CD14-positive monocyte (primary cell): ENCODE results near the gene STUM. TPM values are rescaled to one million over a fixed set of nuclear protein-coding genes. Genes with fewer than 3 reads are reported as not detected.

Source experiments
- DNase-seq, 3 donors: peaks; one replicate each; pipeline ENCODE4 v3.0.0-alpha.2; 2011 to 2022
- H2AFZ ChIP-seq: 2 replicates; pipeline ENCODE4 v1.6.0; 2012; ENCODE audit warnings: mild to moderate bottlenecking, low read depth, low read length, inconsistent platforms; ENCODE audit not compliant: insufficient read depth, poor library complexity, severe bottlenecking
- H3K27ac ChIP-seq, 2 donors: 1 replicate in 1 of 2; 2 replicates in 1 of 2; pipeline ENCODE4 v1.5.1; 2012 to 2013; ENCODE audit warnings: low read length in 2 of 2, control low read depth in 1 of 2, inconsistent platforms in 1 of 2, low read depth in 1 of 2, mild to moderate bottlenecking in 1 of 2
- H3K27me3 ChIP-seq, 2 donors: one replicate each; pipeline versions ENCODE4 v1.6.0 to v1.6.1; 2011 to 2013; ENCODE audit warnings: low read length in 2 of 2; ENCODE audit not compliant: control insufficient read depth in 2 of 2, insufficient read depth in 2 of 2
- H3K36me3 ChIP-seq, 2 donors: replicated peaks in 1 of 2; 1 replicate in 1 of 2; 2 replicates in 1 of 2; pipeline versions ENCODE4 v1.5.1 to v1.6.1; 2012 to 2013; ENCODE audit warnings: low read length in 2 of 2, control low read depth in 1 of 2, inconsistent platforms in 1 of 2, mild to moderate bottlenecking in 1 of 2; ENCODE audit not compliant: insufficient read depth in 2 of 2, control insufficient read depth in 1 of 2
- H3K4me1 ChIP-seq, 2 donors: 1 replicate in 1 of 2; 2 replicates in 1 of 2; pipeline versions ENCODE4 v1.5.1 to v1.6.1; 2012 to 2013; ENCODE audit warnings: low read length in 2 of 2, control low read depth in 1 of 2, inconsistent platforms in 1 of 2, mild to moderate bottlenecking in 1 of 2, moderate library complexity in 1 of 2; ENCODE audit not compliant: insufficient read depth in 2 of 2, control insufficient read depth in 1 of 2
- H3K4me2 ChIP-seq: replicated peaks from 2 replicates; pipeline ENCODE3; 2012; ENCODE audit warnings: low read length, moderate library complexity, mild to moderate bottlenecking; ENCODE audit not compliant: poor library complexity, severe bottlenecking; ENCODE audit errors: extremely low read depth
- H3K4me3 ChIP-seq, 3 experiments: fragments of 200-600 bp in 1 of 3; sonication (generic) in 1 of 3; replicated peaks in 1 of 3; 1 replicate in 2 of 3; 2 replicates in 1 of 3; pipeline ENCODE4 v1.5.1; 2011 to 2013; ENCODE audit warnings: low read length in 3 of 3, mild to moderate bottlenecking in 3 of 3, control low read depth in 2 of 3, low read depth in 2 of 3, inconsistent platforms in 1 of 3, moderate library complexity in 1 of 3
- H3K79me2 ChIP-seq: 2 replicates; pipeline ENCODE4 v1.6.0; 2012; ENCODE audit warnings: mild to moderate bottlenecking, control low read depth, inconsistent platforms, low read length, moderate library complexity; ENCODE audit not compliant: insufficient read depth
- H3K9ac ChIP-seq: 2 replicates; pipeline ENCODE4 v1.6.0; 2017; ENCODE audit warnings: low read length, mild to moderate bottlenecking; ENCODE audit not compliant: insufficient read depth, poor library complexity, severe bottlenecking
- H3K9me3 ChIP-seq, 2 donors: replicated peaks in 1 of 2; 1 replicate in 1 of 2; 2 replicates in 1 of 2; pipeline versions ENCODE4 v1.5.1 to v1.6.1; 2012 to 2013; ENCODE audit warnings: low read length in 2 of 2, control low read depth in 1 of 2; ENCODE audit not compliant: control insufficient read depth in 1 of 2, insufficient read depth in 1 of 2
- H4K20me1 ChIP-seq: 2 replicates; pipeline ENCODE4 v1.6.0; 2012; ENCODE audit warnings: mild to moderate bottlenecking, low read length, control low read depth, moderate library complexity; ENCODE audit not compliant: insufficient read depth
- H3K27ac Mint-ChIP-seq, 7 donors: one replicate each; pipeline ENCODE4 v1.8.0; 2020; ENCODE audit warnings: mild to moderate bottlenecking in 7 of 7, mixed read lengths in 7 of 7, moderate library complexity in 6 of 7, inconsistent platforms in 2 of 7
- H3K27me3 Mint-ChIP-seq, 3 donors: one replicate each; pipeline ENCODE4 v1.8.0; 2021 to 2022; ENCODE audit warnings: low read depth in 3 of 3, mild to moderate bottlenecking in 3 of 3, mixed read lengths in 3 of 3, moderate library complexity in 3 of 3, inconsistent platforms in 1 of 3
- H3K36me3 Mint-ChIP-seq, 2 donors: one replicate each; pipeline ENCODE4 v1.8.0; 2020; ENCODE audit warnings: mixed read lengths in 2 of 2, inconsistent platforms in 1 of 2, mild to moderate bottlenecking in 1 of 2
- H3K4me1 Mint-ChIP-seq: one replicate; pipeline ENCODE4 v1.8.0; 2020; ENCODE audit warnings: mild to moderate bottlenecking, mixed read lengths
- H3K4me3 Mint-ChIP-seq, 2 donors: one replicate each; pipeline ENCODE4 v1.8.0; 2020; ENCODE audit warnings: mild to moderate bottlenecking in 2 of 2, mixed read lengths in 2 of 2, moderate library complexity in 1 of 2
- H3K9me3 Mint-ChIP-seq, 7 donors: one replicate each; pipeline ENCODE4 v1.8.0; 2020 to 2022; ENCODE audit warnings: mixed read lengths in 7 of 7, mild to moderate bottlenecking in 6 of 7, moderate library complexity in 6 of 7, inconsistent platforms in 2 of 7
- CTCF ChIP-seq: fragments of 200-600 bp; IDR thresholded peaks from one replicate; pipeline ENCODE4 v1.8.0; 2022; ENCODE audit warnings: antibody characterized with exemption, mild to moderate bottlenecking
- WGBS: methylation state at CpG from one replicate; pipeline ENCODE4 v1.1.5; 2013; ENCODE audit warnings: missing lambda C conversion rate; ENCODE audit not compliant: insufficient coverage; 5-methylcytosine and 5-hydroxymethylcytosine counted together
- intact Hi-C, 2 donors: fragments of 100-400 bp; cut with micrococcal nuclease; formaldehyde crosslinking; loops; one replicate each; pipeline versions ENCODE4 v1.15.0 to v1.15.1; 2023
- polyA plus RNA-seq, 3 donors: library from polyadenylated mRNA; depleted of rRNA in 1 of 3; unstranded in 2 of 3; stranded (reverse) in 1 of 3; fragments of 300-500 nt in 2 of 3; fragments of >200 nt in 1 of 3; fragmentation: Illumina TruSeq in 2 of 3; gene quantifications; 1 replicate in 2 of 3; 2 replicates in 1 of 3; pipeline ENCODE4 v1.2.3, GENCODE V29; 2012 to 2021

STUM gene
- polyA plus RNA-seq, 3 donors = not detected

GRCh38 chr1:226654668-226655055 lies 106.1 kb downstream of the STUM start:
- Histone ChIP-seq H3K27me3 (no peaks in the 10 kb centered on the region), H3K4me3 (no peak overlapping the region), H3K4me1 (peaks cover 32 to 51% of the 10 kb centered on the region in 2 donors), H3K9ac (peak overlapping the region; percentile 66), H3K4me2 (no peak overlapping the region), H4K20me1 (peaks cover 7% of the 10 kb centered on the region), H3K27ac (peak overlapping the region; percentile 83 to 94), H2AFZ (peak overlapping the region; percentile 25), H3K36me3 (peaks cover 0 to 3% of the 10 kb centered on the region in 2 donors), H3K9me3 (no peaks in the 10 kb centered on the region), H3K79me2 (peaks cover 50% of the 10 kb centered on the region)
- 16% methylated on average over 5 of the region's 8 CpGs for WGBS
- Mint-ChIP-seq H3K4me1 (peaks cover 55% of the 10 kb centered on the region), H3K4me3 (no peak overlapping the region), H3K27me3 (peaks cover 0 to 5% (median 5%) of the 10 kb centered on the region in 3 donors), H3K36me3 (peaks cover 26 to 28% of the 10 kb centered on the region in 2 donors), H3K27ac (peak overlapping the region; percentile 90 to 98 (median 95)), H3K9me3 (no peaks in the 10 kb centered on the region)
- no peak for TF ChIP-seq CTCF
- peak; percentile 28 to 56 (median 48) for DNase-seq
- intact Hi-C loops = loop anchor here in 1 of 2 donors (5.0 kb wide), 1 partner anchor 33 kb away; no protein-coding TSS in a partner anchor

- TF ChIP-seq CTCF = no peak
- Mint-ChIP-seq H3K27me3 (peaks cover 0 to 5% (median 5%) of the 10 kb centered on the region in 3 donors), H3K36me3 (peaks cover 32% of the 10 kb centered on the region in 2 donors), H3K9me3 (no peaks in the 10 kb centered on the region), H3K4me1 (peaks cover 59% of the 10 kb centered on the region), H3K4me3 (no peak overlapping the region), H3K27ac (peak overlapping the region; percentile 90 to 98 (median 95))
- Histone ChIP-seq H3K27me3 (no peaks in the 10 kb centered on the region), H3K4me3 (no peak overlapping the region), H4K20me1 (peaks cover 6% of the 10 kb centered on the region), H3K9ac (peak overlapping the region; percentile 66), H3K4me2 (no peak overlapping the region), H3K79me2 (peaks cover 58% of the 10 kb centered on the region), H3K36me3 (peaks cover 0 to 3% of the 10 kb centered on the region in 2 donors), H3K9me3 (no peaks in the 10 kb centered on the region), H3K4me1 (peaks cover 40 to 59% of the 10 kb centered on the region in 2 donors), H2AFZ (peak overlapping the region; percentile 25), H3K27ac (peak overlapping the region; percentile 83 to 94)
- intact Hi-C loops = no loop called here
- 25% methylated on average over 5 of the region's 12 CpGs for WGBS
- DNase-seq = peak; percentile 65 to 74 (median 71)
These were observed 106.9 kb downstream of the STUM start for GRCh38 chr1:226655251-226656163.
